NCI-H2081 treated with DMSO at 0.1 percent for 48 hours (cell line): ENCODE data around the gene TBC1D20.

ENCODE experiments used
- DNase-seq: peaks from one replicate; lab custom pipeline; 2025; lab: John Stamatoyannopoulos, UW

Gene TBC1D20

DNA sequence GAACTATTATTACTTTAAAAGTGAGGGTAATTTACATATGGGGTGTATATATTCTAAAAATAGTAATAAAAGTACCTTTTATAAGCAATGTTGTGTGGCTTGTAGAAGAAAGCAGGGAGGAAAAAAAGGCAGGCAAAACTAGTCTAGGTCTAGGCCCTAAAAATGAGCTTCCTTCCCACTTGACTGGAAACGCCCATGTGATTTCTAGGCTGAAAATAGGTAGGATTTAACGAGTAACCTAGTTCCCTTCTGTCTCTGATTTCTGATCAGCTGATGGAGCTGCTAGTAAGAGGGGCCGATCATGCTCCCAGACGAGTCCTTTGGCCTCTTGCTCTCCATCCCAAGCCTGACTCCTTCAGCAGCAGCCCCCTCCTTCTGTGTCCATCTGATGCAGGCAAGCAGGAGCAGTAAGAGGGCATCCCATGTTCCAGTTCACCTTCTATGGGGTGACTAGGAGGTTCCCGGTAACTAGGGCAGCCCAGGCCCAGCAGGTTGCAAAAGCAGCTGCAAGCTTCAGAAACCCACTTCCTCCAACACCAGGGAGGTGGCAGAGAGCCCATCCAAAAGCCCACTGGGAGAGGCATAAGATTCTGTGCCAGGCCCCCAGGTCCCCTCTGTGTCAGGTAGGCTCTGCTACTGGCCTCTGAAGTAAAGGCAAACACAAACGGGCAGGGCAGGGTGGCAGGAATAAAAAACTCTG lies 24.4 kb downstream of the TBC1D20 start:
- no peak for DNase-seq

DNA sequence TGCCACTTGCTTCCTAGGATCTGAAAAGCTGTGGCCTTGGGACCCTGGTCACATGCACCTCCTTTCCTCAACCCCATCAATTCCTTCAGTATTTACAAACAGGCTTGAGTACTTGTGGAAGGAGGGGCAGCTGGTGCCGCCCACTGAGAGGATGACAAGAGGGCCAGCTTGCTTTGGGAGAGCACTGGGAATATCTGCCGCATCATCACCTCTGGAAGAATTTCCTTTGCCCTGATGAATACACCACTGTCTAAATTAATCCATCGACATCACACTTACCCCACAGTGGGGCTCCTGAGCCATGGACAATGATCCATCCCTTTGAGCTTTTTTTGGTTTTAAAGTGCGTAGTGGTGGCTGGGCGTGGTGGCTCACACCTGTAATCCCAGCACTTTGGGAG lies 25.9 kb downstream of the TBC1D20 start:
- DNase-seq: no peak

DNA sequence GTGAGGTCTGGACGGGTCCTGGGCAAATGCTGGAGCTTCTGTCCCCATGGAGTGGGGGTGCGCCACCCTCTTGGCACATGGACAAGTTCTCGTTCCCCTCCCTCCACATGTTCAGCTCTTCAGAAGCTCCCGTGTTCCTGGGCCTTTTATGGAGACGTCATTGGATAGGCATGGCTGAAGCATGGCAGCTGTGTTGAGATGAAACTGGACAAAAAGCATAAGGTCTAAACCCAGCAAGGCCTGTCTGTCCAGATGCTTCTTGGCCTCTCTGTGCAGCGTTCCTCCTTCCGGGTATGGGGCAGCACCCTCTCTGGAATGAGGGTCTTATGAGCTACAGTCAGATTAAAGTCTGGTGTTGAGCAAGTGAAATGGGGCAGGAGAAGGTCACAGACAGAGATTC lies 26.8 kb downstream of the TBC1D20 start:
- no peak for DNase-seq

DNA sequence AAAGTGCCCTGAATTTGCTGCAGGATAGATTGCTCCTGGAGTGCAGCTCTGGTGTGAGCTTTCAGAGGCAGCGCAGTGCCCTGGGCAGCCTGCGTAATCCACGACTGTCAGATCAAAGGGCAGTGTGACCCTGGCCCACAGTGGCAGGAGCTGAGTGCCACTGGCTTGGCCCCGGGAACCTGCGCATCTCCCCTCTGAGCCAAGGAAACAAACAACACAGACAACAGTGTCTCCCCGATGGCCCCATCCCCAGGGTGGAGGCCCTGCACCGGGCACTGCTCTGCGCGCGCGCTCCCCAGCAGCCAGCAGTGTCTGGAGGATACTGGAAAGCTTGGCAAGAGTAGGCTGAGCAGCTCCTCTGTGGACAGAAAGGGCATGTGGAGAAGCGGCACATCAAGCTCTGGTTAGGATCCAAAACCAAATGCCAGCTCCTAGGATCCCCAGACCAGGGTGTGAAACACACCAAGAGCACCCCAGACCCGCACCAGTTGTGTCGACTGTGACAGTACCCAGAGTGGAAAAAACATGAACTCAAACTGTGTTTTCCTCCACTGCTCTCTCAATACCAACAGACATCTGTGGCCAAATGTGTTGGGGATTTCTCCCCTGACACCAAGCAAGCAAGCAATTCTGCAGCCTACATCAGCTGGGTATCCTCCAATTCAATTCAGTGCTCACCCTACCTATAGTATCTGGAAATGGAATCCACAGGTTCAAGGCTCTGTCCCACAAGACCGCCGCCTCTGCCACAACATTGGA lies 27.5 kb downstream of the TBC1D20 start:
- DNase-seq: no peak

DNA sequence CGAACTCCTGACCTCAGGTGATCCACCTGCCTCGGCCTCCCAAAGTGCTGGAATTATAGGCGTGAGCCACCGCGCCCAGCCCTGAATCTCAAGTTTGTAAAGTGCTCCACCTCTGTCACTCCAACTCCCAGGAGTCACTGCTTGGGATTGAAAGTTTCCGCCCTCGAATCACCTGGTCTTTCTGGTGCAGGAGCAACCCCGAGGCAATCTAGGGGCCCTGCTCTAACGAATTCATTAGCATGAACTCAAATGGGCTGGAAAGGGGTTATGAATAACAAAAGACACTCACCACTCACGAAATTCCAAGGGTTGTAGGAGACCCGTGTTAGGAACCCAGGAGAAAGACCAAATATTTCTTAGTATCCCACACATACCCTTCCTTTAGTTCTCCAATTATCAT lies 28.1 kb downstream of the TBC1D20 start:
- DNase-seq: no peak

DNA sequence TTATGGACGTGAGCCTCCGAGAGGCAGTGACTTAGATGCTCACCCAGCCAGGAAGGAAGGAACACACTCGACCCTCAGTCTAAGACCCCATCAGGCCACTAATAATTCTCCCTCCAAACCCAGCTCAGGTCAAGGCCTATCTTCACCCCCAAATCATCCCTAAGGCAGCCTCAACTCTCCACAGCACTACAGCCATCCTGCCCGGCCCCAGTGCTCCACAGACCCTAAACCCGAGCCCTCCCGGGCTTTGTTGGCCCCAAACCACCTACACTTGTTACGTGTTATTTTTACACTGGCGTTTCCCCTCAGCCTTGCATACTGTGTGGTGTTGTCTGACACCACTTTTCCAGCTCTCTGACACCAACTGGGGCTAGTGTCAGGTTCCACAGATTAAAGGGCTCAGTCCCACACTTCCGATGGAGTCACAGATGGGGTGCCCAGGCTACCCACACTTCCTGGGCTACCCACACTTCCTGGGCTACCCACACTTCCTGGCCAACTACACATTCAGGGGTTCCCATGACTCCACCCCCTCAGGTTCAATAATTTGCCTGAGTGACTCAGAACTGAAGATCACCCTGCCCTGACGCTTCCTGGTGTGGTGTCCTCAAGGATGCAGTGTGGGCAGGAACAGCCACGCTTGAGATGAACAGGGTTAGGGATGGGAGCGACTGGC lies 28.9 kb downstream of the TBC1D20 start:
- DNase-seq: no peak

DNA sequence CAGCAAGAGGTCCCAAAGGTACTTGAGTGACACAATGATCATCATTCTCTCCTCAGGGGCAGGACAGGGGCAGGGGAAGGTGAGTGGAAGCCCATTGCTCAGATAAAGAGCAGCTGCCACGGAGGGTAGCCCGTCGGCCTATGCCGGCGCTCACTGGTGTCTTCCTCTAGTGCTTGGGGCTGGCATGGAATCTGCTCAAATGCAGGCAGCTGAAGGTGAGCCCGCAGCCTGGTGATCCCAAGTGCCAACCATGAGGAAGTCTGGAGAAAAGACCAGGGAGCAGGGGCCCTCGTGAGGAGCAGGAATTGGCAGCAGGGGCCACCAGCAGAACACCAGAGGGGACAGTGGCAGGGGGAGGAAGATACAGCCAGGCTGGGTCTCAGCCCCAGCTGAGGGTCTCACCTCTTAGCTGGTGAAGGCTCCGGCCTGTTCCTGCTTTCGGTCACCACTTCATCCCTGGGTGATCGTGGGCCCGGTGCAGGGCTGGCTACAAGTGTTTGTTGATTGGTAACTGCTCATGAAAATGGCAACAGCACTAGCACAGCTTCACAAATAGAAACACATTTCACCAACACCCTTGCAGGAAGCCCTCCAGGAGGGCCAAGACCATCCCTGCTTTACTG lies 29.5 kb downstream of the TBC1D20 start:
- no peak for DNase-seq

DNA sequence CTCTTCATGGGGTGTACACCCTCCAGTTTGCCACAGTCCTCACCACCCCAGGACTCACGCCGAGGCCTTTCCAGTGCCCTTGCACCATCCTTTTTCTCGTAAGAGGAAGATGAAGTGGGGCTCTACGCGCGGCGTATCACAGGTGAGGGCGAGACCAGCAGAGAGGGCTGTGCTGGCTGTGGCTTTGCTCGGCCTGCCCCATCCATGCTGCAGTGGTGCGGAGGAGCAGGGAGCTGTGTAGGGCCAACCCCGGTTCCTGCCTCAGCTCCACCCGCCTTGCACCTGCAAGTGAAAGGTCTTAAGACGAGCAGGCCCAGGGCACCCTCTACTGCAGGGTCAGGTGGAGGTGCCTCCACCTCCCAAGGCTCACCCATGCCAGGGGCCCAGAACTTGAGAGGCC lies 30.1 kb downstream of the TBC1D20 start:
- no peak for DNase-seq

DNA sequence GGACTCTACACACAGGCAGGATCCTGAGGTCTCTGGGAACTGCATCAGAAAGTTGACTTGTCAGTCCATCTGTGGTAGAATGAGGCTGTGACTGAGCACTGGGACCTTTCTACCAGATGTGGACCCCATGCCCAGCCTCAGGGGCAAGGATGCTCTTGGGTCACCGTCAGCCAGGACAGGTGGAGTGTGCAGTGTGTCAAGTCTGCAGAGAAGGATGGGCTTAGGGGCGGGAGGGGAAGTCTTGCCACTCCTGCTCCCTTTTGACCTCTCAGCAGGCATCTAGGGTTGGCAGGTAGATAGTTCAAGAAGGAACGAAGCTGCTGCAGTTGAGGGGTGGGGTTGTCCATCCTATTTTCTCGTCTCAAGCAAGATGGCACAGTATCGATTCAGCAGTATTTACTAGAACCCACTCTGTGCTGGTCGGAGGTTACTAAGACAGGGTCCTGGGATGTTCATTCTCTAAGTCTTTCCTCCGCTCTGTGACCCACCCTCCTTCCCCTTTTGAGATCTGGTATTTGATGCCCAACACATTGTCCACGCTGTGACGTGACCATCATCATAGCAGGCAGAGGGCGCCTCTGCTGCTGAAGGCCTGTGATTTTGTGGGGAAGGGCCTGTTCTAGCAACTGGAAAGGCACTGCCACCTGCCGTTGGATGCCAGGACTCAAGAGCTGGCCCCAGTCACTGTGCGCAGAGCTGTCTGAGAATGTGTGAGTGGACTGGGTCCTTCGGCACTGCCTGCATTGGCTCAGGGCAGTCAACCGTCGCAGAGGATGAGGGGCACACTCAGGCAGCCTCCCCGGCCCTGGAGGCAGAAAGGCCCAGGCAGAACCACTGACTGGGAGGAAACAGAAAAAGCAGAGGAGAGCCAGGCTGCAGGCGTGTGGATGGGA lies 31.1 kb downstream of the TBC1D20 start:
- DNase-seq: peak; percentile 21

DNA sequence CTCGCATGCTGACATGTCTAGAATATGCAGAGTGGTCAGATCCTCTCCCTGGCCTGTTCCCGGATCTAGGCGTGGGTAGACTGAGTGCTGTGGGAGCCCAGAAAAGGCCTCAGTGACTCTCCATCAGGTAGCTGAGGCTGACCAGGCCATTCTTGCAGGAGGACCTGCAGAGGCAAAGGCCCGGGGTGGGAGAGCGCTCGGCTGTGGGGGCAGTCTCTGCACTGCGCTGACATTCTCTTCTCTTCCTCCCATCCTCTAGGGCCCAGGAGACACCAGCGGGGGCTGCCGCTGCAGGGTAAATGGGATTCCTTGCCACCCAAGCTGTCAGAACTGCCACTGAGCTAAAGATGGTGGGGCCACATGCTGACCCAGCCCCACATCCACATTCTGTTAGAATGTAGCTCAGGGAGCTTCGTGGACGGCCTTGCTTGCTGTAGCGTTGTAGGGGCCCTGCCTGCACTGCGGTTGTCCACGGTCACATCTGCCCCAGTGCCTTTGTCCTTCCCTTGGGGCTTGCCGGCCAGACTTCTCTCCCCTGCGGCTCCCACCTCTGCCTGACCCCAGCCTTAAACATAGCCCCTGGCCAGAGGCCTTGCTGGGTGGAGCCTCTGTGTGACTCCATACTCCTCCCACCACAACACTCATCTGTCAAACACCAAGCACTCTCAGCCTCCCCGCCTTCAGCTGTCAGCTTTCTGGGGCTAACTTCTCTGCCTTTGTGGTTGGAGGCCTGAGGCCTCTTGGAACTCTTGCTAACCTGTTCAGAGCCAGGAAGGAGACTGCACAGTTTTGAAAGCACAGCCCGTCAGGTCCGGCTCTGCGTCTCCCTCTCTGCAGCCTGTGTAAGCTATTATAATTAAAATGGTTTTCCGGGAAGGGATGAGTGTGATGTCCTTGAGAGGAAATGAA lies 32.0 kb downstream of the TBC1D20 start:
- no peak for DNase-seq

DNA sequence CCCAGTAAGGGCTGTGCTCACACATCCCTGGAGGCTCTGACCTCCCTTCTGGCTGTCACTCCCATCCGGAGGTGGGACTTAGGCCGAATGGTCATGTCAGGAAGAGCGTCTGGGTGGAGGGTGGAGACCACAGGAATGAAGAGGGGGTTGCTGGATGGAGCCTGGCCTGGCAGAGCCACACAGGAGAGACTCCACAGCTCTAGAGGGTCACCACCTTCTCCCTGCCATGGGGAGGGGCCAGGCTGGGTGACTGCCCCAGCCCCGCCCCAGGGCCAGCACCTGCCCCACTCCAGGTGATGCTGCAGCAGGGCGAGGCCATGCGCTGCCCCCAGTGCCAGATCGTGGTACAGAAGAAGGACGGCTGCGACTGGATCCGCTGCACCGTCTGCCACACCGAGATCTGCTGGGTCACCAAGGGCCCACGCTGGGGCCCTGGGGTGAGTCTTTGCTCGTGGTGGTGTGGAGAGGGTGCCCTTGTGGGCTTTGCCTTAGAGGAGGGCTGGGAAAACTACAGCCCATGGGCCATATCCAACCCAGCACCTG lies 33.6 kb downstream of the TBC1D20 start:
- no peak for DNase-seq

DNA sequence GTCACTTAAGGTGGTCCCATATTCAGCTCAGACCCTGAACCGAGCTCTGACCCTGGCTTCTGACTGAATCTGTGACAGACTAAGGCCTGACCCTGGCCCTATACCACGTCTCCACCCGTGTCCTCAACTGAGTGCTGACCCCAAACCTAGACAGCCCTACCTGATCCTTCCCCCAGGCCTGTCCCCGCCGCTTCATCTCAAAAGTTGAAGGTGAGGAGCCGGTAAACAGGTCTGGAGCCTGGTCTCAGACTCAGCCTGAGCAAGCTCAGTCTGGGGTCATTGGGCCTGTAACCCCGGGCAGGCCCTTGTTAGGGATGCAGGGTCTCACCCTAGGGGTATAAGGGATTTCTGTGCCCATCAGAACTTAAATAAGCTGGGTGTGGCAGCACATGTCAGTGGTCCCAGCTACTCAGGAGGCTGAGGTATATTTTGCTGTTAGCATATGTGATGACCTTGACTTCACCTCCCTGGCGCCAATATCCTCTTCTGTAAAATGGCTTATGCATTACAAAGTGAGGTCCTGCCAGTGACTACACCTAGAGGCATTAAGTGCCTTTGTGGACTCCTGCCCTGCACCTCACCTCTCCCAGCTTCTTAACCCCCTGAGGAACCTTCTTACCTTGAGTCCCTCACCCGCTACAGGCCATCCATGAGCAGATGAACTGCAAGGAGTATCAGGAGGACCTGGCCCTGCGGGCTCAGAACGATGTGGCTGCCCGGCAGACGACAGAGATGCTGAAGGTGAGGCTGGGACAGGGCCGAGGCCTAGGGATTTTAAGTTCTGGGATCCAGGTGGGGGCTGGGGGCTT lies 34.3 kb downstream of the TBC1D20 start:
- no peak for DNase-seq

DNA sequence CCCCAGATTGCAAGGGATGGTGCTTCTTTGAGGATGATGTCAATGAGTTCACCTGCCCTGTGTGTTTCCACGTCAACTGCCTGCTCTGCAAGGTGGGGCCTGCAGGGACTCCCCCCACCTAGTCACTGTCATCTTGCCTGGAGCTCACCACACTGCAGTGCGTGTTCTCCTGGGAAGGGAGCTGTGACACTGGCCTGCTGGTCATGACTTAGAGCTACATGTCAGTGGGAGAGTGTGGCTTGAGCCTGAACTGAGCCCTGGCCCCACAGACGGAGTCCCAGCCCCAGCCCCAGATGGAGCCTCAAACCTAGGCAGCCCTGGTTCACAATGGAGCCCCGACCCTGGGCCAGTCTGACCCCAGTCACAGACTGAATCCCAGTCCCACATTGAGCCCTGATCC lies 34.9 kb downstream of the TBC1D20 start:
- DNase-seq: no peak

DNA sequence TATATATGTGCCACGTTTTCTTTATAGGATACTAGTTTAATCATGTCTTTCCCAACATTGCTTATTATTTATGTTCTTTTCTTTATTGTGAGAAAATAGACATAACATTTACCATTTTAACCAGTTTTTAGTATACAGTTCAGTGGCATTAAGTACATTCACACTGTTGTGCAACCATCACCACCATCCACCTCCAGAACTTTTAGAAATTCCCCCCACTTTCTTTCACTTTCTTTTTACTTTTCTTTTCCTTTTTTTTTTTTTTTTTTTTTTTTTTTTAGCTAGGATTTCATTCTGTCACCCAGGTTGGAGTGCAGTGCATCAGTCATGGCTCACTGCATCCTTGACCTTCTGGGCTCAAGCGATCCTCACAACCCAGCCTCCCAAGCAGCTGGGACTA lies 35.8 kb downstream of the TBC1D20 start:
- DNase-seq: no peak

DNA sequence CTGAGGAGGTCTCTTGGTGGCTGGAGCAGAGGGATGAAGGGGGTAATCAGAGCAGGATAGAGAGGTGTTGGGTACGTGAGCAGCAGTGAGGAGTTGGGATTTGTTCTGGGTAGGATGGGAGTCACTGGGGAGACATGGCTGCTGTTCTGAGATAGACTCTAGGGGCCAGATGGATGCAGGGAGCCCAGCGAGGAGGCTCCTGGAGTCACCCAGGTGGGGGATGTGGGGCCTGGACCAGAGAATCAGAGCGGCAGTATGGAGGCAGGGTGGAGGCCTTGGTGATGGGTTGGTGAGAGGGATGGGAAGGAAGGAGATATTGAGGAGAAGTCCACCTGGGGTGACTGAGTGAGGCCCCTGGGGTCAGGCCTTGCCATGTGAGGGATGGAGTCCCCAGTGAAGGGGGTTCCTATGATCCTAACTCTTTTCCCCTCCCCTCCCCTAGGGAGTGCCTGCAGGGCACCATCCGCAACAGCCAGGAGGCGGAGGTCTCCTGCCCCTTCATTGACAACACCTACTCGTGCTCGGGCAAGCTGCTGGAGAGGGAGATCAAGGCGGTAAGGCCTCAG lies 40.6 kb downstream of the TBC1D20 start:
- DNase-seq: no peak

DNA sequence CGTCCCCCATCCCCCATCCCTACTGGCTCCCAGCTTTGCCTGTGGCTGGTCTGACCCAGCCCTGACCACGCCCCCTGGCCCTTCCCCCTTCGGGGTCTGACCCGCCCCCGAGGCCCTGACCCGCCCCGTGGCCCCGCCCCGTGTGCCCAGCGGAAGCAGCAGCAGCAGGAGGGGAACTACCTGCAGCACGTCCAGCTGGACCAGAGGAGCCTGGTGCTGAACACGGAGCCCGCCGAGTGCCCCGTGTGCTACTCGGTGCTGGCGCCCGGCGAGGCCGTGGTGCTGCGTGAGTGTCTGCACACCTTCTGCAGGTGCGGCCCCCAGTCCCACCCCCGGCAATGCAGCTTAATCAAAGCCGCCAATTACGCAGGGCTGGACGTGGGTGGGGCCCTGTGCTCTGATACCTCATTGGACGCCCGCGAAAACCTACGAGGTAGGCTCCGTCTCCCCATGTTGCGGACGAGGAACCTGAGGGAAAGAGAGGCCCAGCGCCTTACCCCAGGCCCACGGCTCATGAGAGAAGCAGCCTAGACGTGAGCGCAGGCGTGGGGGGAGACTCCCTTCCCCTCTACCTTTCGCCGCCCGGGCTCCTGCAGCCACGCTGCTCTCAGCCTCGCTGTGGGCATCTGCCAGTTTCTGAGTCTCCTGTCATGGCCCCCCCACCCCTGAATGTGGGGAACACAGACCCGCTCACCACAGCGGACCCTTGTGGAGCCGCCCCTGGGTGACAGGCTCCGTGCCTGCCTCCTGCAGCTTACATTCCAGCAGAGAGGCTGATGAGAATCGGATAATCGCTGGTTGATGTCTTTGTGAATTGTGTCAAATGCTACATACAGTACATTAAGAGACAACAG lies 41.4 kb downstream of the TBC1D20 start:
- peak; percentile 20 for DNase-seq

DNA sequence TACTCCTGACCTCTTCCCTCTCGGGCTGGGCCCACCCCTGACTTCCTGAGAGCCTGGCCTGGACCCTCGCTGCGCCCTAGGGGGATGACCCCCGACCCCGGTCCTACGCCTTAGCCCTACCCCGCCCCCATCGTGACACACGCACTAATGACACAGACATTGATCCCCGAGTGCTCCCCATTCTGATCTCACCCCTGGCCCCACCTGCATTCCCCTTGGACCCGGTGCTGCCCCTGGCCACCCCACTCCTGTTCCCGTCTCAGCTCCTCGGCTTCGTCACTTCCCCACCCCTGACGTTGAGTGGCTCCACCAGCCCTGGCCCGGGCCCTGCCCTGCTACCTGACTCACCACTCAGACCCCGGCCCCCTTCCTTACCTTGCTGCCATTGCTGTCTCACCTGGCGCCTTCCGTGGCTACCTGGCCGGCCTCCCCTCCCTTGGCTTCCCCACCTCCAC lies 42.1 kb downstream of the TBC1D20 start:
- DNase-seq: no peak

DNA sequence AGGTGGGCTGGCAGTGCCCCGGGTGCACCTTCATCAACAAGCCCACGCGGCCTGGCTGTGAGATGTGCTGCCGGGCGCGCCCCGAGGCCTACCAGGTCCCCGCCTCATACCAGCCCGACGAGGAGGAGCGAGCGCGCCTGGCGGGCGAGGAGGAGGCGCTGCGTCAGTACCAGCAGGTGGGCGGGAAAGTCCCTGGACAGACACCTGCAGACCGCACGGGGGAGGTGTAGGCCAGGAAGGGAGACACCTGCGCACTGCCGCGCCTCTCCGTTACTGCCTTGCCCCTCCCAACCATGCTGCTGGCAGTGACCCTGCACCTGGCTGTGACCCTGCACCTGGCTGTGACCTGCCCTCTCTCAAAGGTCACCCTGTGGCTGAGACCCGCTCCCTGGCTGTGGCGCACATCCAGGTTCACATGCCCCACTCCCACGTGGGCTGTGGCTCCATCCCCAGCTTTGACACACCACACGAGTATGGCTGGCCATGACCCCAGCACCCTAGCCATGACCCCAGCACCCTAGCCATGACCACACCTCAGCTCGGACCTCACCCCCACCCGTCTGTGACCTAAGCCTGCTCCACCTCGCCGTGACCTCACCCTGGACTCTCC lies 42.7 kb downstream of the TBC1D20 start:
- peak; percentile 78 for DNase-seq
